K562 (cell line): ENCODE results near the gene NFS1. TPM values are rescaled to one million over a fixed set of nuclear protein-coding genes. Genes with fewer than 3 reads are reported as not detected.
A peak's percentile ranks its signal among the peaks of the same experiment; 100 is the strongest.

Experiments
- ATAC-seq: fragments of 200-7000 bp; cut with Tn5 transposase; 3 replicates; pipeline ENCODE4 v1.9.1; 2020; ENCODE audit warnings: moderate library complexity
- BruUV-seq: library from RNA; stranded (reverse); fragments of 400-500 nt; replicated peaks from 2 replicates; lab custom pipeline; 2021; lab: Mats Ljungman, UMichigan
- CTCF ChIA-PET: fragments of 300-600 bp; formaldehyde crosslinking; extraction: SDS; loops from one replicate; lab custom pipeline; 2021; ENCODE audit warnings: low intra/inter-chr PET ratio; lab: Yijun Ruan, JAX
- POLR2A ChIA-PET: fragments of 300-600, 350-650 bp; sonication (Branson Sonifier 250); formaldehyde crosslinking; extraction: SDS; loops from one replicate; lab custom pipeline; 2021; ENCODE audit warnings: antibody characterized with exemption, inconsistent platforms; lab: Yijun Ruan, JAX
- DNase-seq, 4 experiments: peaks; one replicate each; pipeline versions ENCODE4 v3.0.0 to v3.0.0-alpha.2; 2011 to 2018; ENCODE audit warnings: low spot score in 3 of 4, mixed read lengths in 3 of 4; ENCODE audit errors: extremely low read depth in 1 of 4
- FAIRE-seq: peaks from 2 replicates; lab custom pipeline; 2011; peaks lifted over from hg19 to GRCh38; lab: Jason Lieb, UNC
- H2AFZ ChIP-seq: 2 replicates; pipeline ENCODE4 v1.6.0; 2011; ENCODE audit warnings: low read depth, low read length, control low read depth, inconsistent platforms
- H3K27ac ChIP-seq: fragments of 200-600 bp; 3 replicates; pipeline ENCODE4 v1.8.0; 2011; ENCODE audit warnings: low read depth, mild to moderate bottlenecking, control low read depth, inconsistent platforms, low read length, moderate library complexity, mixed read lengths; ENCODE audit errors: extremely low read depth
- H3K27me3 ChIP-seq, 2 experiments: fragments of 300-600 bp in 1 of 2; 2 replicates in 1 of 2; 3 replicates in 1 of 2; pipeline versions ENCODE4 v1.6.0 to v1.8.0; 2011; ENCODE audit warnings: inconsistent platforms in 2 of 2, low read length in 2 of 2, mild to moderate bottlenecking in 1 of 2, mixed read lengths in 1 of 2, moderate library complexity in 1 of 2; ENCODE audit not compliant: control insufficient read depth in 2 of 2, insufficient read depth in 2 of 2
- H3K36me3 ChIP-seq: fragments of 300-600 bp; 3 replicates; pipeline ENCODE4 v1.8.0; 2011; ENCODE audit warnings: mild to moderate bottlenecking, low read length, inconsistent platforms; ENCODE audit not compliant: control insufficient read depth, insufficient read depth
- H3K4me1 ChIP-seq, 2 experiments: fragments of 200-600 bp in 1 of 2; replicated peaks in 1 of 2; 2 replicates in 1 of 2; 3 replicates in 1 of 2; pipeline versions ENCODE4 v1.5.1 to v1.8.0; 2011; ENCODE audit warnings: inconsistent platforms in 2 of 2, low read length in 2 of 2, mild to moderate bottlenecking in 1 of 2, mixed read lengths in 1 of 2, moderate library complexity in 1 of 2; ENCODE audit not compliant: control insufficient read depth in 2 of 2, insufficient read depth in 2 of 2
- H3K4me2 ChIP-seq: 2 replicates; pipeline ENCODE4 v1.6.1; 2011; ENCODE audit warnings: low read length, control low read depth, inconsistent platforms, mixed read lengths; ENCODE audit not compliant: insufficient read depth
- H3K4me3 ChIP-seq: fragments of 200-600 bp; sonication (generic), shearing (Covaris generic); 2 replicates; pipeline ENCODE4 v1.5.1; 2016; ENCODE audit warnings: control low read depth, inconsistent platforms
- H3K79me2 ChIP-seq: fragments of 200-600 bp; 3 replicates; pipeline ENCODE4 v1.8.0; 2011; ENCODE audit warnings: low read length, inconsistent platforms; ENCODE audit not compliant: control insufficient read depth, insufficient read depth
- H3K9ac ChIP-seq, 2 experiments: 2 replicates each; pipeline versions ENCODE4 v1.6.0 to v1.6.1; 2011; ENCODE audit warnings: low read depth in 2 of 2, low read length in 2 of 2, control low read depth in 1 of 2, inconsistent platforms in 1 of 2, mild to moderate bottlenecking in 1 of 2, mixed read lengths in 1 of 2; ENCODE audit not compliant: insufficient read depth in 1 of 2
- H3K9me1 ChIP-seq: one replicate; pipeline ENCODE4 v1.6.0; 2011; ENCODE audit warnings: inconsistent platforms, mild to moderate bottlenecking, low read length, moderate library complexity; ENCODE audit not compliant: control insufficient read depth, insufficient read depth
- H3K9me3 ChIP-seq: replicated peaks from 2 replicates; pipeline ENCODE4 v1.5.1; 2011; ENCODE audit warnings: low read depth, low read length, inconsistent platforms; ENCODE audit not compliant: control insufficient read depth, insufficient read depth
- H4K20me1 ChIP-seq: replicated peaks from 2 replicates; pipeline ENCODE4 v1.6.1; 2011; ENCODE audit warnings: low read length, inconsistent platforms, mixed read lengths; ENCODE audit not compliant: control insufficient read depth, insufficient read depth
- ZZZ3 ChIP-seq: fragments of 450-650 bp; IDR thresholded peaks from 2 replicates; pipeline ENCODE4 v1.6.1; 2016; ENCODE audit warnings: antibody characterized with exemption, mild to moderate bottlenecking, moderate library complexity
- WGBS: fragments of 100-300 bp; shearing (Covaris generic); methylation state at CpG from one replicate; pipeline ENCODE4 v1.1.6; 2016; ENCODE audit warnings: low coverage, mixed read lengths; ENCODE audit not compliant: insufficient coverage; ENCODE audit errors: missing lambda C conversion rate; 5-methylcytosine and 5-hydroxymethylcytosine counted together
- in situ Hi-C: fragments of 300-500 bp; cut with MboI; formaldehyde crosslinking; loops from 4 replicates; pipeline ENCODE4 v1.15.0; 2018; ENCODE audit warnings: inconsistent platforms, mixed read lengths
- intact Hi-C: fragments of 100-400 bp; cut with micrococcal nuclease; formaldehyde crosslinking; loops from 2 replicates; pipeline ENCODE4 v1.14.2; 2022
- polyA plus RNA-seq, 8 experiments: library from polyadenylated mRNA; depleted of rRNA in 4 of 8; stranded (reverse) in 5 of 8; unstranded in 3 of 8; fragments of >200 nt; fragmentation: Nextera tagmentation in 2 of 8; fragmentation: Illumina TruSeq in 1 of 8; extraction: Ambion mirVana in 2 of 8; extraction: Trizol in 1 of 8; gene quantifications; 2 replicates each; pipeline versions ENCODE4 v1.2.1 to v1.2.3, GENCODE V29; 2011 to 2014; ENCODE audit warnings: inconsistent platforms in 1 of 8, missing spikeins in 1 of 8
- total RNA-seq, 7 experiments: library from RNA; depleted of rRNA in 6 of 7; stranded (reverse); fragments of >200 nt in 6 of 7; fragmentation: Illumina TruSeq in 2 of 7; extraction: Trizol in 2 of 7; gene quantifications; 2 replicates each; pipeline versions ENCODE4 v1.2.1 to v1.2.3, GENCODE V29; 2011 to 2021; ENCODE audit warnings: low replicate concordance in 1 of 7
- TF ChIP-seq, protein P1 (sequence below): IDR thresholded peaks from 2 replicates; pipeline ENCODE4 v1.6.1; 2012; ENCODE audit warnings: low read depth, low read length, improper control_type of control experiment, borderline replicate concordance

The NFS1 gene
- total and polyA plus RNA-seq, 9 of the 15 experiments (the other 6 are each of a cell fraction or from before 2014, with no cell fraction given), result 11.5 to 84.8 (median 47.1) TPM

DNA sequence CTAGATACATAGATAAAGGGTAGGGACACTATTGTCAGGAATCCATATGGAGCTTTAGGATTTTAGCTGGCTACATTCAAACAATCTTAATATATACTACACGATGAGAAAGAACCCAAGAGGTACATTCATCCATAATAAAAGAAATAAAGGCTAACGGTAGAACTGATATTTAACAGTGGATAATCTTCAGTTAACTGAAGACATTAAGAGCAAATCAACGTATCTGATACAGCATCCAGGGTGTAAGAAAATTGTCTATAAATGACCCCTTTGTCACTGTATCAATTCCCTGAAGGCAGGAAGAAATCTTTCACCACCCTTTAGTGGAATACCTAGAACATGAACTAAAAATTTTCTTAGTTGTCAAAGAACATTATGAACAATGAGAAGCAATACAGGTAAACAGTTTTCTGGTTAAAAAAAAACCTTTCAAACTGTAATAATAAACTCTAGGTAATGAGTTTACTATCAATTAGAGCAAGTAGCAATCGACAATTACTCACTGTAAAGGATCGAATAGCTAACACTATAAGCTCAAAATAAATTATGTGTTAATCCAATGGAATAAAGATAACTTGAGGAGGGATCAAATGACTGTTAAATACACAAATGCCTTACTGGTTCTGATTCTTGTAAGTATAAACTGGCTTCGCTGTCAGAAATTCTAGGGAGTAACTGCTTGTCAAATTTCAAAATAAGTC lies 11.9 kb upstream of the NFS1 start:
- intact Hi-C loops (no loop called here), in situ Hi-C loops (no loop called here)
- H3K79me2 ChIP-seq, result peaks cover 64% of the 10 kb centered on the region
- H3K27ac ChIP-seq, result no peak overlapping the region
- H4K20me1 ChIP-seq, result no peaks in the 10 kb centered on the region; the same call in 1 of the 2 replicates
- ChIA-PET CTCF (no interaction called here), POLR2A (interaction anchor here (0.9 to 12.6 kb wide), 4 partner anchors 8 to 31 kb away, joined by 3 to 102 read pairs (median 25); partner anchors contain the start of genes NFS1, RBM39 and ROMO1)
- H3K4me1 ChIP-seq, result no peaks in the 10 kb centered on the region
- no peak overlapping the region for H2AFZ ChIP-seq
- 94% methylated on average over 6 of the region's 6 CpGs for WGBS
- no TSS peak for BruUV-seq
- FAIRE-seq (no peak), ATAC-seq (no peak), DNase-seq (no peak)
- H3K4me2 ChIP-seq, result no peak overlapping the region
- no peaks in the 10 kb centered on the region for H3K9me1 ChIP-seq
- TF ChIP-seq, protein P1, sequence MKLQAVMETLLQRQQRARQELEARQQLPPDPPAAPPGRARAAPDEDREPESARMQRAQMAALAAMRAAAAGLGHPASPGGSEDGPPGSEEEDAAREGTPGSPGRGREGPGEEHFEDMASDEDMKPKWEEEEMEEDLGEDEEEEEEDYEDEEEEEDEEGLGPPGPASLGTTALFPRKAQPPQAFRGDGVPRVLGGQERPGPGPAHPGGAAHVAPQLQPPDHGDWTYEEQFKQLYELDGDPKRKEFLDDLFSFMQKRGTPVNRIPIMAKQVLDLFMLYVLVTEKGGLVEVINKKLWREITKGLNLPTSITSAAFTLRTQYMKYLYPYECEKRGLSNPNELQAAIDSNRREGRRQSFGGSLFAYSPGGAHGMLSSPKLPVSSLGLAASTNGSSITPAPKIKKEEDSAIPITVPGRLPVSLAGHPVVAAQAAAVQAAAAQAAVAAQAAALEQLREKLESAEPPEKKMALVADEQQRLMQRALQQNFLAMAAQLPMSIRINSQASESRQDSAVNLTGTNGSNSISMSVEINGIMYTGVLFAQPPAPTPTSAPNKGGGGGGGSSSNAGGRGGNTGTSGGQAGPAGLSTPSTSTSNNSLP, result no peak
- TF ChIP-seq ZZZ3, result 0 out of 2 replicates have a peak, but pooled peaks have one; percentile 21
- H3K4me3 ChIP-seq, result no peak overlapping the region
- no peaks in the 10 kb centered on the region for H3K27me3 ChIP-seq
- no peaks in the 10 kb centered on the region for H3K9me3 ChIP-seq
- H3K36me3 ChIP-seq, result peaks cover 97% of the 10 kb centered on the region
- H3K9ac ChIP-seq, result no peak overlapping the region
